Measurements from ENCODE around the gene SDK1.

SDK1 gene

GRCh38 chr7:3862774-3863173 is 561.7 kb downstream of the SDK1 start:
- H3K9me3 ChIP-seq, result no peaks in the 10 kb centered on the region
- no peak overlapping the region for H3K27ac ChIP-seq
- H3K27me3 ChIP-seq, result no peaks in the 10 kb centered on the region
- H3K4me3 ChIP-seq (ENCODE audit: low read depth in 1 of 2, low read length in 1 of 2), result no peak overlapping the region
- H3K4me1 ChIP-seq (ENCODE audit: control insufficient read depth in 1 of 2, insufficient read depth in 1 of 2, low read depth in 1 of 2, low read length in 1 of 2), result no peaks in the 10 kb centered on the region
- TF ChIP-seq CTCF (IDR thresholded peaks at IDR 0.05), result no peak
- no peaks in the 10 kb centered on the region for H3K36me3 ChIP-seq

- no peaks in the 10 kb centered on the region for H3K4me1 ChIP-seq (ENCODE audit: control insufficient read depth in 1 of 2, insufficient read depth in 1 of 2, low read depth in 1 of 2, low read length in 1 of 2)
- H3K4me3 ChIP-seq (ENCODE audit: low read depth in 1 of 2, low read length in 1 of 2), result no peak overlapping the region
- H3K36me3 ChIP-seq, result no peaks in the 10 kb centered on the region
- no peak for TF ChIP-seq CTCF (IDR thresholded peaks at IDR 0.05)
- no peaks in the 10 kb centered on the region for H3K9me3 ChIP-seq
- no peaks in the 10 kb centered on the region for H3K27me3 ChIP-seq
- no peak overlapping the region for H3K27ac ChIP-seq
These were observed 565.2 kb downstream of the SDK1 start for GRCh38 chr7:3866277-3866676.

GRCh38 chr7:3867863-3868262 is 566.8 kb downstream of the SDK1 start:
- Histone ChIP-seq H3K4me1 (ENCODE audit: control insufficient read depth in 1 of 2, insufficient read depth in 1 of 2, low read depth in 1 of 2, low read length in 1 of 2) (no peaks in the 10 kb centered on the region), H3K36me3 (no peaks in the 10 kb centered on the region), H3K9me3 (no peaks in the 10 kb centered on the region), H3K27me3 (no peaks in the 10 kb centered on the region), H3K27ac (no peak overlapping the region), H3K4me3 (ENCODE audit: low read depth in 1 of 2, low read length in 1 of 2) (no peak overlapping the region)
- TF ChIP-seq CTCF (IDR thresholded peaks at IDR 0.05), result no peak

GRCh38 chr7:3879355-3880075 is 578.5 kb downstream of the SDK1 start:
- no peak overlapping the region for H3K27ac ChIP-seq
- TF ChIP-seq CTCF (IDR thresholded peaks at IDR 0.05), result no peak
- H3K4me1 ChIP-seq (ENCODE audit: control insufficient read depth in 1 of 2, insufficient read depth in 1 of 2, low read depth in 1 of 2, low read length in 1 of 2), result no peaks in the 10 kb centered on the region
- H3K36me3 ChIP-seq, result no peaks in the 10 kb centered on the region
- no peaks in the 10 kb centered on the region for H3K9me3 ChIP-seq
- H3K4me3 ChIP-seq (ENCODE audit: low read depth in 1 of 2, low read length in 1 of 2), result no peak overlapping the region
- no peaks in the 10 kb centered on the region for H3K27me3 ChIP-seq

- no peaks in the 10 kb centered on the region for H3K36me3 ChIP-seq
- no peaks in the 10 kb centered on the region for H3K27me3 ChIP-seq
- H3K27ac ChIP-seq, result no peak overlapping the region
These were observed 579.4 kb downstream of the SDK1 start for GRCh38 chr7:3880228-3880987.

More at GRCh38 chr7:3880228-3880987, 579.4 kb downstream of the SDK1 start:
- TF ChIP-seq CTCF (IDR thresholded peaks at IDR 0.05), result no peak
- no peaks in the 10 kb centered on the region for H3K4me1 ChIP-seq (ENCODE audit: control insufficient read depth in 1 of 2, insufficient read depth in 1 of 2, low read depth in 1 of 2, low read length in 1 of 2)
- no peaks in the 10 kb centered on the region for H3K9me3 ChIP-seq
- H3K4me3 ChIP-seq (ENCODE audit: low read depth in 1 of 2, low read length in 1 of 2), result no peak overlapping the region
